GM21381 (cell line): Measurements from ENCODE around the gene KCNN4.

Experiments used
- ATAC-seq: cut with Tn5 transposase; IDR thresholded peaks from one replicate; pipeline ENCODE4 v1.9.1; 2021; ENCODE audit warnings: mild to moderate bottlenecking, moderate library complexity; ENCODE audit not compliant: unreplicated experiment

Gene KCNN4

DNA sequence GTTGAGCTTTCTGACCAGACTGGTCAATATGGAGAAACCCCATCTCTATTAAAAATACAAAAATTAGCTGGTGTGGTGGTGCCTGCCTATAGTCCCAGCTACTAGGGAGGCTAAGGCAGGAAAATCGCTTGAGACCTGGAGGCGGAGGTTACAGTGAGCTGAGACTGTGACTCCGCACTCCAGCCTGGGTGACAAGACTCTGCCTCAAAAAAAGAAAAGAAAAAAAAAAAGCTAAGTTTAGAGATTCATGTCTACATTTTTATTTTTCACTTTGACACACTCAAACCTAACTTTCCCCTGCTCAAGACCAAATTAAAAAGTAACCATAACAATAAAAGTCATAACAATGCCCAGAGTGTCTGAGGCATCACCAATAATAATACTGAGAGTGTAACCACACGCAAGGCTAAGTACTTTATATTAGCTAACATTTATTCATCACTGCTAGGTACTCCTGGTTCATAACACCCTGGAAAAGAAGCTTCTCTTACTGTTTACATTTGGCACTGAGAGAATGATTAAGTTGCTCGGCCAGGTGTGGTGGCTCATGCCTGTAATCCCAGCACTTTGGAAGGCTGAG lies 59.2 kb downstream of the KCNN4 start:
- ATAC-seq = no peak

DNA sequence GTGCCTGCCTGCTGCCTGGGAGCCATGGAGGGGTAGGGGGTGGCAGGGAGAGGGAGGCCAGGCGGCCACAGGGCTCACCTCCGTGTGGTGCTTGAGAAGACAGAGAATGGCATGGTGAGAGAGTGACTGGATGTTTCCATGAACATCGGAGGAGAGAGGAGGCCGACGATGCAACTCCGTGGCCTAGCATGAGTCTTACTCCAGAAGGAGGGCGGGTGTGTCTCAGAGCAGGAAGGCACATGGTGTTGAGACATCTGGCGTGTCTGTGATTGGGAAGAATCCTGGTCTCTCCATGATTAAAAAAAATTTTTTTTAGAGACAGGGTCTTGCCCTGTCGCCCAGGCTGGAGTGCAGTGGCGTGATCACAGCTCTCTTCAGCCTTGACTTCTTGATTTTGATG lies 59.8 kb downstream of the KCNN4 start:
- no peak for ATAC-seq

DNA sequence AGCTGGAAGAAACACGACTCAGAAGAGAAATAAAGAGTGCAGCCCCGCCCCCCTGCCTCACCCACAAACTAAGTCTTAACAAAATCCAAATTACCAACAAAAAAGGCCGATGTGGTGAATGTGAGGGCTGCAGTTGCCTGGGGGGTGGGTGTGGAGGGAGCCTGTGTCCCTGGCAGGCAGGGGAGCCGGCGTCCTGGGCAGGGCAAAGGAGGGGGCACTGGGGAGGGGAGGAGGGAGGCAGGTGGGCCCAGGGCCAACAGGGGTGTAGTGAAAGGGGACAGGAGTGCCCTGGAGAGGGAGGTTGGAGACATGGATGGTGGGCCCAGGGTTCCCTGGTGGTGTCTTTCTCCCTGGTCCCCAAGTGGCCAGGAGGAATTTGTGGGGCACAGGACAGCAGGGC lies 60.9 kb downstream of the KCNN4 start:
- no peak for ATAC-seq

DNA sequence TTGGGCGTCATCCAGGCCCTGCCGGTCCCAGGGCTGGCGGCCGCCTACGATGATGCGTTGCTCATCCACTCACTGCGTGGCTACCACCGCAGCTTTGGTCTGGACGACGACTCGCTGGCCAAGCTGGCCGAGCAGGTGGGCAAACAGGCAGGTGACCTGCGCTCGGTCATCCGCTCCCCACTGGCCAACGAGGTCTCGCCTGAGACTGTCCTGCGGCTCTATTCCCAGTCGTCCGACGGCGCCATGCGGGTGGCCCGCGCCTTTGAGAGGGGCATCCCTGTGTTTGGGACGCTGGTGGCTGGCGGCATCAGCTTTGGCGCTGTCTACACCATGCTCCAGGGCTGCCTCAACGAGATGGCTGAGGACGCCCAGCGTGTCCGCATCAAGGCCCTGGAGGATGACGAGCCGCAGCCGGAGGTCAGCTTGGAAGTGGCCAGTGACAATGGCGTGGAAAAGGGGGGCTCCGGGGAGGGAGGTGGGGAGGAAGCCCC lies 61.4 kb downstream of the KCNN4 start:
- no peak for ATAC-seq

DNA sequence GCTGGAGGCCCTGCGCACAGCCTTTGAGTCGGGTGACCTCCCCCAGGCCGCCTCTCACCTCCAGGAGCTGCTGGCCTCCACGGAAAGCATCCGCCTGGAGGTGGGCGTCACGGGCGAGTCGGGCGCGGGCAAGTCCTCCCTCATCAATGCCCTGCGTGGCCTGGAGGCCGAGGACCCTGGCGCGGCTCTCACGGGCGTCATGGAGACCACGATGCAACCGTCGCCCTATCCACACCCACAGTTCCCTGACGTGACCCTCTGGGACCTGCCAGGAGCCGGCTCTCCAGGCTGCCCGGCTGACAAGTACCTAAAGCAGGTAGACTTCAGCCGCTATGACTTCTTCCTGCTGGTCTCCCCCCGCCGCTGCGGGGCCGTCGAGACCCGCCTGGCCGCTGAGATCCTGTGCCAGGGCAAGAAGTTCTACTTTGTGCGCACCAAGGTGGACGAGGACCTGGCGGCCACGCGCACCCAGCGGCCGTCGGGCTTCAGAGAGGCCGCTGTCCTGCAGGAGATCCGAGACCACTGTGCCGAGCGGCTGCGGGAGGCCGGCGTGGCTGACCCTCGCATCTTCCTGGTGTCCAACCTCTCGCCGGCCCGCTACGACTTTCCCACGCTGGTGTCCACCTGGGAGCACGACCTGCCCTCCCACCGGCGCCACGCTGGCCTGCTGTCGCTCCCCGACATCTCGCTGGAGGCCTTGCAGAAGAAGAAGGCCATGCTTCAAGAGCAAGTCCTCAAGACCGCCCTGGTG lies 62.0 kb downstream of the KCNN4 start:
- no peak for ATAC-seq
